ENCODE data around the gene SPEG. TPM values are rescaled to one million over a fixed set of nuclear protein-coding genes. Genes with fewer than 3 reads are reported as not detected.

Gene SPEG
- total and polyA plus RNA-seq, 2 of the 8 experiments (the other 6 are each of a cell fraction or from before 2014, with no cell fraction given), result 19.9 to 32.0 TPM

- FAIRE-seq (no peak), DNase-seq (ENCODE audit: low read depth in 1 of 2, low spot score in 2 of 2) (no peak)
- Histone ChIP-seq H3K14ac (ENCODE audit: insufficient read length) (no peak overlapping the region), H4K5ac (ENCODE audit: insufficient read length, low read depth, low read length) (no peak overlapping the region), H2BK120ac (replicated peaks; ENCODE audit: low read depth, low read length) (no peak overlapping the region), H3K36me3 (ENCODE audit: control insufficient read depth in 2 of 4, insufficient read depth in 4 of 4, low read length in 3 of 4) (no peaks in the 10 kb centered on the region), H2AK5ac (ENCODE audit: low read depth, low read length) (no peak overlapping the region), H3K9ac (replicated peaks in 1 of 4; ENCODE audit: extremely low read depth in 1 of 4, low read depth in 3 of 4, low read length in 3 of 4) (no peak overlapping the region), H3K79me1 (ENCODE audit: low read depth, low read length) (no peaks in the 10 kb centered on the region), H3K4me2 (ENCODE audit: insufficient read depth in 1 of 2, low read depth in 2 of 2, low read length in 2 of 2) (no peak overlapping the region), H3K4me3 (ENCODE audit: extremely low read depth in 1 of 4, insufficient read depth in 2 of 4, low read depth in 3 of 4, low read length in 4 of 4) (no peak overlapping the region), H4K91ac (replicated peaks; ENCODE audit: insufficient read length, low read length) (no peak overlapping the region), H2BK15ac (ENCODE audit: low read length) (no peak overlapping the region), H4K20me1 (replicated peaks in 1 of 2; ENCODE audit: control insufficient read depth in 1 of 2, insufficient read depth in 2 of 2, low read length in 2 of 2) (peaks cover 0 to 3% of the 10 kb centered on the region in 2 experiments), H3K27me3 (replicated peaks in 1 of 4; ENCODE audit: control insufficient read depth in 3 of 4, extremely low read depth in 1 of 4, insufficient read depth in 3 of 4, low read length in 3 of 4) (no peaks in the 10 kb centered on the region), H3K18ac (ENCODE audit: extremely low read depth, low read length) (no peak overlapping the region), H3K9me3 (ENCODE audit: insufficient read depth in 2 of 2, low read depth in 1 of 2, low read length in 1 of 2) (no peaks in the 10 kb centered on the region), H3K27ac (ENCODE audit: low read depth, low read length) (no peak overlapping the region), H3K4me1 (replicated peaks in 1 of 4; ENCODE audit: control insufficient read depth in 3 of 4, insufficient read depth in 4 of 4, low read length in 3 of 4) (no peaks in the 10 kb centered on the region), H2BK12ac (ENCODE audit: low read depth, low read length) (no peak overlapping the region), H2BK20ac (ENCODE audit: low read length) (no peak overlapping the region), H3K79me2 (ENCODE audit: control insufficient read depth in 1 of 2, insufficient read depth in 2 of 2, low read length in 2 of 2) (no peaks in the 10 kb centered on the region), H3K23me2 (ENCODE audit: low read depth, low read length) (no peaks in the 10 kb centered on the region), H4K8ac (ENCODE audit: extremely low read depth, insufficient read depth, low read length) (peak overlapping the region; percentile 42; the same call in 1 of the 2 replicates), H3K56ac (replicated peaks; ENCODE audit: insufficient read length, low read depth, low read length) (no peak overlapping the region), H3K23ac (ENCODE audit: insufficient read length) (no peak overlapping the region), H2AFZ (ENCODE audit: low read length) (no peak overlapping the region), H2BK5ac (ENCODE audit: low read depth, low read length) (no peak overlapping the region), H3K4ac (replicated peaks; ENCODE audit: insufficient read length, low read depth, low read length) (no peak overlapping the region)
- CTCF ChIA-PET (ENCODE audit: partially characterized antibody), result interaction anchor here (0.6 to 113.1 kb wide), 6 partner anchors 10 to 174 kb away, joined by 3 to 7248 read pairs (median 10); partner anchors contain the start of genes ASIC4, CHPF, DES and GMPPA
- POLR2A ChIA-PET (ENCODE audit: partially characterized antibody), result interaction anchor here (1.3 to 2.1 kb wide), 9 partner anchors 8 to 57 kb away, joined by 3 to 8 read pairs (median 4); no protein-coding TSS in a partner anchor
- WGBS, 2 experiments (ENCODE audit: extremely low coverage in 1 of 2, insufficient coverage in 1 of 2, insufficient read length in 1 of 2, insufficient replicate concordance in 2 of 2, low coverage in 1 of 2, low lambda C conversion rate in 2 of 2, missing lambda C conversion rate in 1 of 2), result 89% methylated on average over 22 of the region's 23 CpGs; no CpG with 5 or more reads in 1 of the 2 experiments
- TF ChIP-seq ASH2L (IDR thresholded peaks at IDR 0.05; ENCODE audit: low read length) (no peak), USF2 (IDR thresholded peaks at IDR 0.05; ENCODE audit: low read length) (no peak), TAF7 (optimal IDR thresholded peaks at IDR 0.05; ENCODE audit: borderline replicate concordance, low read depth, low read length) (no peak), CTCF (IDR thresholded peaks at IDR 0.05; ENCODE audit: control extremely low read depth in 1 of 3, insufficient read depth in 1 of 3, low read depth in 1 of 3, low read length in 3 of 3) (no peak), SUZ12 (IDR thresholded peaks at IDR 0.05; ENCODE audit: low read length) (no peak), SP2 (IDR thresholded peaks at IDR 0.05; ENCODE audit: low read length) (no peak), BCL11A (IDR thresholded peaks at IDR 0.05; ENCODE audit: low read depth in 2 of 2, low read length in 2 of 2) (no peak)
Measured at GRCh38 chr2:219468410-219469185, 34.0 kb downstream of the SPEG start.
